HEK293 (cell line): Measurements from ENCODE around the gene CARTPT.

Experiments
- CTCF ChIA-PET: fragments of 350-600 bp; formaldehyde crosslinking; extraction: SDS; loops from one replicate; lab custom pipeline; 2021; ENCODE audit warnings: antibody characterized with exemption; lab: Yijun Ruan, JAX
- POLR2A ChIA-PET: fragments of 300-600 bp; formaldehyde crosslinking; extraction: SDS; loops from one replicate; lab custom pipeline; 2020; ENCODE audit warnings: antibody characterized with exemption, inconsistent platforms; lab: Yijun Ruan, JAX
- H3K27ac ChIP-seq: fragments of 200-500 bp; sonication (Bioruptor generic); 2 replicates; pipeline ENCODE4 v1.5.1; 2014; ENCODE audit warnings: low read depth, low read length, control low read depth, inconsistent platforms; ENCODE audit errors: extremely low read depth
- H3K36me3 ChIP-seq, 2 experiments: fragments of 200-500 bp in 1 of 2; sonication (Bioruptor generic) in 1 of 2; 1 replicate in 1 of 2; 2 replicates in 1 of 2; pipeline ENCODE4 v1.5.1; 2014 to 2017; ENCODE audit warnings: inconsistent platforms in 2 of 2, low read length in 2 of 2; ENCODE audit not compliant: control insufficient read depth in 2 of 2, insufficient read depth in 1 of 2
- H3K4me1 ChIP-seq: fragments of 200-500 bp; sonication (Bioruptor generic); 2 replicates; pipeline ENCODE4 v1.5.1; 2014; ENCODE audit warnings: mild to moderate bottlenecking, low read length, inconsistent platforms; ENCODE audit not compliant: control insufficient read depth, insufficient read depth
- H3K4me3 ChIP-seq: 2 replicates; pipeline ENCODE4 v1.5.1; 2011; ENCODE audit warnings: low read depth, mild to moderate bottlenecking, control low read depth, low read length, moderate library complexity
- H3K9me3 ChIP-seq: fragments of 200-500 bp; sonication (Bioruptor generic); 2 replicates; pipeline ENCODE4 v1.5.1; 2014; ENCODE audit warnings: low read depth, low read length, inconsistent platforms; ENCODE audit not compliant: control insufficient read depth, insufficient read depth
- EGR2 ChIP-seq: fragments of 450-650 bp; formaldehyde crosslinking; IDR thresholded peaks from 2 replicates; pipeline ENCODE4 v1.5.1; 2016; ENCODE audit warnings: low read depth, missing biosample characterization, missing genetic modification characterization
- KLF10 ChIP-seq: fragments of 450-650 bp; IDR thresholded peaks from 2 replicates; pipeline ENCODE4 v1.5.1; 2018; ENCODE audit warnings: missing biosample characterization, mild to moderate bottlenecking, missing genetic modification characterization
- MZF1 ChIP-seq: fragments of 450-650 bp; formaldehyde crosslinking; IDR thresholded peaks from 2 replicates; pipeline ENCODE4 v1.5.1; 2017; ENCODE audit warnings: missing biosample characterization, missing genetic modification characterization, borderline replicate concordance
- OSR2 ChIP-seq: fragments of 450-650 bp; formaldehyde crosslinking; IDR thresholded peaks from 2 replicates; pipeline ENCODE4 v1.5.1; 2016; ENCODE audit warnings: missing biosample characterization, missing genetic modification characterization
- SP2 ChIP-seq: fragments of 450-650 bp; formaldehyde crosslinking; IDR thresholded peaks from 2 replicates; pipeline ENCODE4 v1.5.1; 2016; ENCODE audit warnings: missing biosample characterization, missing genetic modification characterization
- ZFP37 ChIP-seq: fragments of 450-650 bp; formaldehyde crosslinking; IDR thresholded peaks from 2 replicates; pipeline ENCODE4 v1.5.1; 2016; ENCODE audit warnings: missing biosample characterization, missing genetic modification characterization
- ZNF133 ChIP-seq: fragments of 450-650 bp; formaldehyde crosslinking; IDR thresholded peaks from 2 replicates; pipeline ENCODE4 v1.5.1; 2016; ENCODE audit warnings: missing biosample characterization, missing genetic modification characterization
- ZNF311 ChIP-seq: fragments of 450-650 bp; formaldehyde crosslinking; IDR thresholded peaks from 2 replicates; pipeline ENCODE4 v1.5.1; 2017; ENCODE audit warnings: missing biosample characterization, missing genetic modification characterization, borderline replicate concordance
- ZNF391 ChIP-seq: fragments of 450-650 bp; formaldehyde crosslinking; IDR thresholded peaks from 2 replicates; pipeline ENCODE4 v1.5.1; 2016; ENCODE audit warnings: low read depth, missing biosample characterization, missing genetic modification characterization, borderline replicate concordance
- ZNF394 ChIP-seq: fragments of 450-650 bp; formaldehyde crosslinking; IDR thresholded peaks from 2 replicates; pipeline ENCODE4 v1.5.1; 2016; ENCODE audit warnings: missing biosample characterization, missing genetic modification characterization, mild to moderate bottlenecking, moderate library complexity, borderline replicate concordance
- ZNF549 ChIP-seq: fragments of 450-650 bp; IDR thresholded peaks from 2 replicates; pipeline ENCODE4 v1.5.1; 2018; ENCODE audit warnings: missing biosample characterization, missing genetic modification characterization, mild to moderate bottlenecking, inconsistent platforms, moderate library complexity
- ZNF560 ChIP-seq: fragments of 450-650 bp; formaldehyde crosslinking; IDR thresholded peaks from 2 replicates; pipeline ENCODE4 v1.5.1; 2017; ENCODE audit warnings: missing biosample characterization, missing genetic modification characterization, borderline replicate concordance
- ZNF596 ChIP-seq: fragments of 450-650 bp; IDR thresholded peaks from 2 replicates; pipeline ENCODE4 v1.5.0; 2018; ENCODE audit warnings: missing biosample characterization, mild to moderate bottlenecking, missing genetic modification characterization, moderate library complexity
- ZNF621 ChIP-seq: fragments of 450-650 bp; formaldehyde crosslinking; IDR thresholded peaks from 2 replicates; pipeline ENCODE4 v1.5.1; 2017; ENCODE audit warnings: missing biosample characterization, missing genetic modification characterization
- ZNF624 ChIP-seq: fragments of 450-650 bp; formaldehyde crosslinking; IDR thresholded peaks from 2 replicates; pipeline ENCODE4 v1.5.1; 2017; ENCODE audit warnings: missing biosample characterization, missing genetic modification characterization
- ZSCAN16 ChIP-seq: fragments of 450-650 bp; formaldehyde crosslinking; IDR thresholded peaks from 2 replicates; pipeline ENCODE4 v1.5.1; 2016; ENCODE audit warnings: missing biosample characterization, missing genetic modification characterization
- TF ChIP-seq, protein P1 (sequence below): fragments of 450-650 bp; IDR thresholded peaks from 2 replicates; pipeline ENCODE4 v1.5.1; 2018; ENCODE audit warnings: missing biosample characterization, missing genetic modification characterization
- TF ChIP-seq, protein P2 (sequence below): fragments of 450-650 bp; formaldehyde crosslinking; optimal IDR thresholded peaks from 2 replicates; pipeline ENCODE3; 2016; ENCODE audit warnings: missing biosample characterization, mild to moderate bottlenecking, missing genetic modification characterization
- TF ChIP-seq, protein P3 (sequence below): fragments of 450-650 bp; formaldehyde crosslinking; IDR thresholded peaks from 2 replicates; pipeline ENCODE4 v1.5.1; 2016; ENCODE audit warnings: missing biosample characterization, missing genetic modification characterization

The CARTPT gene

DNA sequence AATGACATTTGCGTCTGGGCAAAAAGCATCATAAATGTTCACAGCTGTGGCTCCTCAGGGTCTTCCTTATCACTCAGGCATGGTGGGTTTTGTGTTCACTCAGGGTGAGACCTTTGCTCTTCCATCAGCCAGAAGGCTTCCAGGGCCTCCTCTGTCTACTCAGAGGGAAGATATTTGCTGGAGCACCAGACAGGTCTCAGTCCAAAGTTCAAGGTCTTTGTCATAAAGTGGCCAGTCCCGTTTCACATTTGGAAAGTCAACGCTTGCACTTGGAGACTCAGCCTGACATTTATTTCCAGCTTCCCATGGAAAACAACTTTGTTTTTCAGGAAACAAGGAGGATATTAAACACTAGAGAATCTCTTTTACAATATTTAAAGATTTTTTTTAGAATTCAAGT, 12.2 kb upstream of the CARTPT start:
- Histone ChIP-seq H3K9me3 (no peaks in the 10 kb centered on the region), H3K36me3 (no peaks in the 10 kb centered on the region), H3K4me3 (no peak overlapping the region), H3K27ac (no peak overlapping the region), H3K4me1 (no peaks in the 10 kb centered on the region)
- TF ChIP-seq MZF1 (tag by site-specific recombination) (no peak), ZNF621 (tag by site-specific recombination) (no peak), ZSCAN16 (no peak), ZNF391 (tag by site-specific recombination) (no peak), ZNF560 (tag by site-specific recombination) (no peak), ZNF394 (no peak), ZFP37 (tag by site-specific recombination) (no peak), ZNF311 (tag by site-specific recombination) (no peak), ZNF133 (tag by site-specific recombination) (no peak), OSR2 (tag by site-specific recombination) (no peak)
- ChIA-PET CTCF (interaction anchor here (0.5 to 1.4 kb wide), 2 partner anchors 9 to 61 kb away, joined by 3 to 4 read pairs; no protein-coding TSS in a partner anchor), POLR2A (no interaction called here)

DNA sequence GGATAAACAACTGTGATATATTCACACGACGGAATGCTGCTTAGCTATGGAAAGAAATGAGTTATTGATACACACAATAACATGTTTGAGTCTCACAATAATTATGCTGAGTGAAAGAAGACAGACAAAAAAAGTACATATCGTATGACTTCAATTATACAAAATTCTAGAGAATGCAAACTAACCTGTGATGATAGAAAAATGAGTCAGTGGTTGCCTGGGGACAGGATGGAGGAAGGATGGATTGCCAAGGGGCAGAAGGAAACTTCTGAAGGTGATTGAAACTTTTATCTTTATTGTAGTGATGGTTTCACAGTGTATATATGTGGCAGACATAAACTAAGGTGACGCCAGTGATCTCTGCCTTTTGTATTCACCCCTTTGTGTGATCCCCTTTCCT, 7.5 kb upstream of the CARTPT start:
- ChIA-PET CTCF (interaction anchor here (0.6 kb wide), 2 partner anchors 16 to 212 kb away, joined by 3 to 4 read pairs; no protein-coding TSS in a partner anchor), POLR2A (no interaction called here)
- H3K4me3 ChIP-seq, result no peak overlapping the region
- no peak overlapping the region for H3K27ac ChIP-seq
- no peaks in the 10 kb centered on the region for H3K4me1 ChIP-seq
- no peaks in the 10 kb centered on the region for H3K36me3 ChIP-seq
- no peak for TF ChIP-seq EGR2 (tag by site-specific recombination)
- TF ChIP-seq SP2 (tag by site-specific recombination), result no peak
- TF ChIP-seq, protein P1, sequence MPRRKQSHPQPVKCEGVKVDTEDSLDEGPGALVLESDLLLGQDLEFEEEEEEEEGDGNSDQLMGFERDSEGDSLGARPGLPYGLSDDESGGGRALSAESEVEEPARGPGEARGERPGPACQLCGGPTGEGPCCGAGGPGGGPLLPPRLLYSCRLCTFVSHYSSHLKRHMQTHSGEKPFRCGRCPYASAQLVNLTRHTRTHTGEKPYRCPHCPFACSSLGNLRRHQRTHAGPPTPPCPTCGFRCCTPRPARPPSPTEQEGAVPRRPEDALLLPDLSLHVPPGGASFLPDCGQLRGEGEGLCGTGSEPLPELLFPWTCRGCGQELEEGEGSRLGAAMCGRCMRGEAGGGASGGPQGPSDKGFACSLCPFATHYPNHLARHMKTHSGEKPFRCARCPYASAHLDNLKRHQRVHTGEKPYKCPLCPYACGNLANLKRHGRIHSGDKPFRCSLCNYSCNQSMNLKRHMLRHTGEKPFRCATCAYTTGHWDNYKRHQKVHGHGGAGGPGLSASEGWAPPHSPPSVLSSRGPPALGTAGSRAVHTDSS (tag by site-specific recombination), result no peak
- TF ChIP-seq, protein P2, sequence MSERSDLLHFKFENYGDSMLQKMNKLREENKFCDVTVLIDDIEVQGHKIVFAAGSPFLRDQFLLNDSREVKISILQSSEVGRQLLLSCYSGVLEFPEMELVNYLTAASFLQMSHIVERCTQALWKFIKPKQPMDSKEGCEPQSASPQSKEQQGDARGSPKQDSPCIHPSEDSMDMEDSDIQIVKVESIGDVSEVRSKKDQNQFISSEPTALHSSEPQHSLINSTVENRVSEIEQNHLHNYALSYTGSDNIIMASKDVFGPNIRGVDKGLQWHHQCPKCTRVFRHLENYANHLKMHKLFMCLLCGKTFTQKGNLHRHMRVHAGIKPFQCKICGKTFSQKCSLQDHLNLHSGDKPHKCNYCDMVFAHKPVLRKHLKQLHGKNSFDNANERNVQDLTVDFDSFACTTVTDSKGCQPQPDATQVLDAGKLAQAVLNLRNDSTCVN (tag by site-specific recombination), result no peak
- no peak for TF ChIP-seq KLF10
- no peak for TF ChIP-seq ZNF624 (tag by site-specific recombination)
- TF ChIP-seq, protein P3, sequence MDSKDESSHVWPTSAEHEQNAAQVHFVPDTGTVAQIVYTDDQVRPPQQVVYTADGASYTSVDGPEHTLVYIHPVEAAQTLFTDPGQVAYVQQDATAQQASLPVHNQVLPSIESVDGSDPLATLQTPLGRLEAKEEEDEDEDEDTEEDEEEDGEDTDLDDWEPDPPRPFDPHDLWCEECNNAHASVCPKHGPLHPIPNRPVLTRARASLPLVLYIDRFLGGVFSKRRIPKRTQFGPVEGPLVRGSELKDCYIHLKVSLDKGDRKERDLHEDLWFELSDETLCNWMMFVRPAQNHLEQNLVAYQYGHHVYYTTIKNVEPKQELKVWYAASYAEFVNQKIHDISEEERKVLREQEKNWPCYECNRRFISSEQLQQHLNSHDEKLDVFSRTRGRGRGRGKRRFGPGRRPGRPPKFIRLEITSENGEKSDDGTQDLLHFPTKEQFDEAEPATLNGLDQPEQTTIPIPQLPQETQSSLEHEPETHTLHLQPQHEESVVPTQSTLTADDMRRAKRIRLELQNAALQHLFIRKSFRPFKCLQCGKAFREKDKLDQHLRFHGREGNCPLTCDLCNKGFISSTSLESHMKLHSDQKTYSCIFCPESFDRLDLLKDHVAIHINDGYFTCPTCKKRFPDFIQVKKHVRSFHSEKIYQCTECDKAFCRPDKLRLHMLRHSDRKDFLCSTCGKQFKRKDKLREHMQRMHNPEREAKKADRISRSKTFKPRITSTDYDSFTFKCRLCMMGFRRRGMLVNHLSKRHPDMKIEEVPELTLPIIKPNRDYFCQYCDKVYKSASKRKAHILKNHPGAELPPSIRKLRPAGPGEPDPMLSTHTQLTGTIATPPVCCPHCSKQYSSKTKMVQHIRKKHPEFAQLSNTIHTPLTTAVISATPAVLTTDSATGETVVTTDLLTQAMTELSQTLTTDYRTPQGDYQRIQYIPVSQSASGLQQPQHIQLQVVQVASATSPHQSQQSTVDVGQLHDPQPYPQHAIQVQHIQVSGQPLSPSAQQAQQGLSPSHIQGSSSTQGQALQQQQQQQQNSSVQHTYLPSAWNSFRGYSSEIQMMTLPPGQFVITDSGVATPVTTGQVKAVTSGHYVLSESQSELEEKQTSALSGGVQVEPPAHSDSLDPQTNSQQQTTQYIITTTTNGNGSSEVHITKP (tag by site-specific recombination), result no peak
- TF ChIP-seq ZNF549 (tag by site-specific recombination), result no peak
- TF ChIP-seq ZNF596 (tag by site-specific recombination), result no peak
- no peaks in the 10 kb centered on the region for H3K9me3 ChIP-seq
